22Rv1 (cell line): Measurements from ENCODE around the gene SELENON.

Source experiments
- H3K27ac ChIP-seq: fragments of 450-650 bp; 2 replicates; pipeline ENCODE4 v1.5.1; 2017
- ZFX ChIP-seq: fragments of 450-650 bp; IDR thresholded peaks from 2 replicates; pipeline ENCODE4 v1.6.1; 2017; ENCODE audit warnings: antibody characterized with exemption, borderline replicate concordance
- TF ChIP-seq, protein P1 (sequence below): fragments of 450-650 bp; IDR thresholded peaks from 2 replicates; pipeline ENCODE4 v1.5.1; 2017; ENCODE audit warnings: mild to moderate bottlenecking

The SELENON gene

DNA sequence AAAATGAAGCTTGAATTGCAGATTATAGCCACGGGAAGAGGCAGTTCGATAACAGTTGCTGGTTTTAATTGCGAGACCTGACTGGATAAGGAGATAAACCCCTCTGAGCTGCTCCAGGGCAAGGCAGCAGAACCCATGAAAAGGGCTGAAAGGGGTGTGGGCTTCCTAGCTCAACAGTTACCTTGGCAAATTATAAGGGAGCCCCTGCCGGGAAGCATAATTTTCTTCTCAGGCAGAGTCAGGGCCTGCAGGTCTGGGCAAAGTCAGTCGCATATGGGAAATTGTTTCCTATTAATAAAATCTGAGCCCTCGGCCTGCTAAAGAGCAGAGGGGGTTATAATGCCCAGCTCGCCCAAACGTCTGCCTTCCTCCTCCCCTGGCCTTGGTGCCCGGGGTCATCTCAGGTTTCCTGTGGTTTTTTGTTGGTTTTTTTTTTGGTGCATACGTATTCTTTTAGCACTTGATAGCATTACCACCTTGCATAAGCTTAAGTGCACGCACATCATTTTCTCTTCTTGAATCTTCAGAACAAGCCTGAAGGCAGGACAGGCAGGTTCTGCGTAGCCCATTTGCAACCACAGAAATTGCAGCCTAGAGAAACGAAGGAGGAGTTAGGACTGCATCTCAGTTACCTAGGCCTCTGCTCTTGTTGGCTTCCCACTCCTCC is 33.9 kb upstream of the SELENON start:
- TF ChIP-seq, protein P1, sequence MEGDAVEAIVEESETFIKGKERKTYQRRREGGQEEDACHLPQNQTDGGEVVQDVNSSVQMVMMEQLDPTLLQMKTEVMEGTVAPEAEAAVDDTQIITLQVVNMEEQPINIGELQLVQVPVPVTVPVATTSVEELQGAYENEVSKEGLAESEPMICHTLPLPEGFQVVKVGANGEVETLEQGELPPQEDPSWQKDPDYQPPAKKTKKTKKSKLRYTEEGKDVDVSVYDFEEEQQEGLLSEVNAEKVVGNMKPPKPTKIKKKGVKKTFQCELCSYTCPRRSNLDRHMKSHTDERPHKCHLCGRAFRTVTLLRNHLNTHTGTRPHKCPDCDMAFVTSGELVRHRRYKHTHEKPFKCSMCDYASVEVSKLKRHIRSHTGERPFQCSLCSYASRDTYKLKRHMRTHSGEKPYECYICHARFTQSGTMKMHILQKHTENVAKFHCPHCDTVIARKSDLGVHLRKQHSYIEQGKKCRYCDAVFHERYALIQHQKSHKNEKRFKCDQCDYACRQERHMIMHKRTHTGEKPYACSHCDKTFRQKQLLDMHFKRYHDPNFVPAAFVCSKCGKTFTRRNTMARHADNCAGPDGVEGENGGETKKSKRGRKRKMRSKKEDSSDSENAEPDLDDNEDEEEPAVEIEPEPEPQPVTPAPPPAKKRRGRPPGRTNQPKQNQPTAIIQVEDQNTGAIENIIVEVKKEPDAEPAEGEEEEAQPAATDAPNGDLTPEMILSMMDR = no peak
- no peak for TF ChIP-seq ZFX
- H3K27ac ChIP-seq = peak overlapping the region; percentile 67

DNA sequence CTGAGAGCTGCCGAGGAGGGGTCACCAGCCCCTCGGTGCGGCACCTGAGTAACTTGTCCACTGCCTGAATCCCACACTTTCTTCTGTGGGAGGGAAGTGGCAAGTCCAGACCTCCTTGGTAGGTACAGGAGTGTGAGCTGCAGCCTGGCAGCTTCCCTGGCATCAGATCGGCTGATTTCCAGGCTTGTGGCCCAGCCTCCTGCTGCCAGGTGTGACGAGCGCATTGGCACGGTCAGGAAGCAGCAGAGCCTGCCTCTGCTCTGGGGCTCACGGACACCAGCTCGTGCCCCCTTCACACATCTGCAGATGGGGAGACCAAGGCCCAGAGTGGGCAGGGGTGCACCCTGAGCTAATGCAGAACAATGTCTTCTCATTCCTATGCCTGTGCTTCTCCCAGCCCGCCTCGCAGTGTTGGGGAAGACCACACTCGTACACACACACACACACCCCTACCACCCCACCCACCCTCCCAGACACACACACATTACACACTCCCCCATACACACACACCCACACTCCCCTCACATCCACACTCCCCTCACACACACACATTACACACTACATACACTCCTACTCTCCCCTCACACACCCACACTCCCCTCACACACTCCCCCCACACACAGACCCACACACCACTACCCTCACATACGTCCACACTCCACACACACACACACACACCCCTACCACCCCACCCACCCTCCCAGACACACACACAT is 33.1 kb upstream of the SELENON start:
- TF ChIP-seq, protein P1 = no peak
- no peak for TF ChIP-seq ZFX
- H3K27ac ChIP-seq = peak overlapping the region; percentile 67

DNA sequence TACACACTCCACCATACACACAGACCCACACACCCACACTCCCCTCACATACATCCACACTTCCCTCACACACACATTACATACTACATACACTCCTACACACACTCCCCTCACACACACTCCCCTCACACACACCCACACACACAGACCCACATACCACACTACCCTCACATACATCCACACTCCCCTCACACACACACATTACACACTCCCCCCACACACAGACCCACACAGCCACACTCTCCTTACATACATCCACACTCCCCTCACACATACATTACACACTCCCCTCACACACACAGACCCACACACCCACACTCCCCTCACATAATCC is 32.6 kb upstream of the SELENON start:
- TF ChIP-seq, protein P1 = no peak

DNA sequence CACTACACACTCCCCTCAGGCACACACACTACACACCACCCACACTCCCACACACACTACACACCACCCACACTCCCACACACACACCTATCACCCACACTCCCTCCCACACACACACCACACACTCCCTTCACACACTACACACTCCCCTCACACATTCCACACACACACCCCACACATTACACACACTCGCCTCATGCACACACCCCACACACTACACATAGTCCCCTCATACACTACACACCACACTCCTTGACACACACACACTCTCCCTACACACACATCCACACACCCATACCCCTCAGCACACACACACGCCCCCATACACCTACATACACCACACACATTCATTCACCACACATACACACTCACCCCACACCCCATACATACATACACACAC is 31.0 kb upstream of the SELENON start:
- peak overlapping the region; percentile 100; the same call in 1 of the 2 replicates for H3K27ac ChIP-seq
- TF ChIP-seq, protein P1 = no peak
- TF ChIP-seq ZFX = no peak

More for the DNA sequence above, 32.6 kb upstream of the SELENON start:
- no peak overlapping the region for H3K27ac ChIP-seq

DNA sequence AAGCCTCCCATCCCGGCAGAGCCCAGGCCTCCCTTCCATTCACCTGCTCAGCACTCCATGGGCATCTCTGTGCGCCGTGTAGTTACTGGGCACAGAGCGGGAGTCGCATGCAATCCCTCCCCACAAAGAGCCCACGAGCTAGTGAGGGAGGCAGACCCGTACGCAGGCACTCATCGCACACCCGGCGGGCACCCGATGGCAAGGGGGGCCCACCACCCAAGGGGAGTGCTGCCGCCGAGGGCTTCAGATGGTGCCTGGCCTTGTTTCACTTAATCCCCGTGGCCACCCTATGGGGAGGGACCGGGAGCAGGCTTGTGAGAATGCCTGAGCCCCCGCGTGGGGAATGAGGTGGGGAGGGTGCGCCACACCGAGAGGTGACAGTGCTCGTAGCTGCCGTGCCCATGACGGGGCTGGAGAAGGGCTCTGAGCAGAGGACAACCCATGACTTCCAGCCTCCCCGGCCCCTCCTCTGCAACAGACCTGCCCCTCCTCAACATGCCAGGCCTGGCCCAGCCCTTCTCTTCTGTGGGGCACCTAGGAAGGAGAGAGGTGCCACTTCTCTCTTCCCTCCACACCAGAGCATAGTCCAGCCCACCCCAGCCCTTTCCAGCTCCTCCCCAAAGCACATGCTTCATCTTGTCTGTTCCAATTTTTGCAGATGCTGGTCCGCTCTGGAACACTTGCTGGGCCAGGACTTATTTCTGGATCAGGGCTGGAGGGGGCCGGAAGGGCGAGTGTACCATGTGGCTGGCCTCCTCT is 30.2 kb upstream of the SELENON start:
- TF ChIP-seq ZFX = no peak
- TF ChIP-seq, protein P1 = no peak
- peak overlapping the region; percentile 100 for H3K27ac ChIP-seq

DNA sequence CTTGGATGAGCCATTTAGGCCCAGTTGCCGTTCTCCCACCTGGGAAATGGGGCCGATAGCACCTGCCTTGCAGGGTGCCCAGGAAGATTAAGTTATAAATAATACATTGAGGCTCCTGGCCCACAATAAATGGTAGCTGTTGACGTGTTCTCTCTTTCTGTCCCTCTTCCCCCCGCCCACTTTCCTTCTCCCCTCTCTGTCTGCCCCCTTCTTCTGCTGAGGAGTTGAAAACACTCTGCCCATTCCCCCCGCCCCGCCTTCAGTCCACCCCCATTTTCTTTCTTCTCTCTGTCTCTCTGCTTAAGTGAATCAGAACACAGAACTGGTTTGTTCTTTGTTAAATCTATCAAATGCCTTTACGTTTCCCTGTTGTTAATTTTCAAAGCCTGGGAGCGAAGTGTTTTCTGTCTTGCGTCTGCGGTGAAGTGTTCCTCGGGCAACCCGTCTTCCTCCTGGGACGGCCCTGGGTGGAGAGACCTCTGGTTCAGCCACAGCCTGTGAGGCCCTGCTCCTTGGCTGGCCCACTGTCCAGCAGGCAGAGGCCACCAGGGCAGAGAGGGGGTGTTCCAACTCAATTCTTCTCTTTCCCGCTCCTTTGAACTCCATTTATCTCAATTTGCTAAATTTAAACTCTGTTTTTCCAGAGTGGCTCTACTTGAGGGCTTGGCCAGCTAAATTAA is 29.3 kb upstream of the SELENON start:
- no peak for TF ChIP-seq ZFX
- TF ChIP-seq, protein P1 = no peak
- H3K27ac ChIP-seq = peak overlapping the region; percentile 100
